H1 (cell line): ENCODE data around the gene METTL21C. TPM values are rescaled to one million over a fixed set of nuclear protein-coding genes. Genes with fewer than 3 reads are reported as not detected.

ENCODE experiments used
- CHD1 ChIP-seq: IDR thresholded peaks from 2 replicates; pipeline ENCODE4 v1.6.1; 2012; ENCODE audit warnings: low read depth, low read length, improper control_type of control experiment
- CHD7 ChIP-seq: fragments of 300-600 bp; sonication (generic); IDR thresholded peaks from 2 replicates; pipeline ENCODE4 v1.7.1; 2012; ENCODE audit warnings: low read length, moderate library complexity, mild to moderate bottlenecking, inconsistent platforms; ENCODE audit not compliant: insufficient replicate concordance
- EP300 ChIP-seq, 2 experiments: IDR thresholded peaks; 1 replicate in 1 of 2; 2 replicates in 1 of 2; pipeline ENCODE4 v1.6.1; 2011 to 2012; ENCODE audit warnings: low read depth in 2 of 2, low read length in 2 of 2, mild to moderate bottlenecking in 2 of 2, borderline replicate concordance in 1 of 2, inconsistent platforms in 1 of 2, moderate library complexity in 1 of 2
- GABPA ChIP-seq: IDR thresholded peaks from 2 replicates; pipeline ENCODE4 v1.6.1; 2011; ENCODE audit warnings: mild to moderate bottlenecking, low read length, moderate library complexity, borderline replicate concordance; ENCODE audit not compliant: insufficient read depth
- JUND ChIP-seq: IDR thresholded peaks from 2 replicates; pipeline ENCODE4 v1.6.1; 2011; ENCODE audit warnings: mild to moderate bottlenecking, improper control_type of control experiment, low read length
- MAX ChIP-seq: IDR thresholded peaks from 2 replicates; pipeline ENCODE4 v1.6.1; 2012; ENCODE audit warnings: inconsistent platforms
- RNF2 ChIP-seq: fragments of 200-900, 300-1000 bp; sonication (generic); IDR thresholded peaks from 2 replicates; pipeline ENCODE4 v1.7.1; 2016; ENCODE audit warnings: borderline replicate concordance, low read depth, mild to moderate bottlenecking, antibody characterized with exemption, low read length; ENCODE audit not compliant: poor library complexity, severe bottlenecking; ENCODE audit errors: missing control alignments
- SAP30 ChIP-seq: fragments of 300-600 bp; sonication (generic); IDR thresholded peaks from 2 replicates; pipeline ENCODE4 v1.7.1; 2012; ENCODE audit warnings: low read length, moderate library complexity, mild to moderate bottlenecking, inconsistent platforms; ENCODE audit not compliant: insufficient read depth, insufficient replicate concordance
- SIRT6 ChIP-seq: IDR thresholded peaks from one replicate; pipeline ENCODE4 v1.7.1; 2012; ENCODE audit warnings: low read length, inconsistent platforms
- TBP ChIP-seq: IDR thresholded peaks from 2 replicates; pipeline ENCODE4 v1.6.1; 2011; ENCODE audit warnings: low read depth, low read length, improper control_type of control experiment
- TCF12 ChIP-seq: IDR thresholded peaks from 2 replicates; pipeline ENCODE4 v1.6.1; 2011; ENCODE audit warnings: low read depth, mild to moderate bottlenecking, low read length
- ZNF274 ChIP-seq: IDR thresholded peaks from 2 replicates; pipeline ENCODE4 v1.7.0; 2012; ENCODE audit warnings: low read length, borderline replicate concordance; ENCODE audit errors: extremely low read depth
- polyA plus RNA-seq, 7 experiments: library from polyadenylated mRNA; depleted of rRNA in 3 of 7; stranded (reverse) in 5 of 7; unstranded in 2 of 7; fragments of >200 nt in 5 of 7; fragments of 200-250 nt in 2 of 7; gene quantifications; 1 replicate in 5 of 7; 2 replicates in 1 of 7; 4 replicates in 1 of 7; pipeline versions ENCODE4 v1.2.1 to v1.2.3, GENCODE V29; 2011 to 2013; ENCODE audit warnings: missing spikeins in 2 of 7, mixed read lengths in 2 of 7
- total RNA-seq: library from RNA; stranded (reverse); fragmentation: NEBNext Ultra II Directional; extraction: Animal tissue kit (Norgen Biotek cat#: 25700); gene quantifications from 2 replicates; pipeline ENCODE4 v1.2.1, GENCODE V29; 2021

Gene METTL21C
- total and polyA plus RNA-seq, 2 of the 8 experiments (the other 6 are each of a cell fraction or from before 2014, with no cell fraction given) = not detected

GRCh38 chr13:102698649-102698980 lies 3.8 kb upstream of the METTL21C start (continued):
- TF ChIP-seq CHD7 = no peak
- no peak for TF ChIP-seq SIRT6
- no peak for TF ChIP-seq ZNF274
- no peak for TF ChIP-seq TCF12
- TF ChIP-seq CHD1 = no peak
- no peak for TF ChIP-seq TBP
- no peak for TF ChIP-seq JUND
- TF ChIP-seq SAP30 = no peak
- TF ChIP-seq GABPA = no peak
- no peak for TF ChIP-seq RNF2
- no peak for TF ChIP-seq MAX
- TF ChIP-seq EP300 (IDR thresholded peaks at IDR 0.05; ENCODE audit: borderline replicate concordance in 1 of 2, low read depth in 2 of 2, low read length in 2 of 2) = no peak
